ENCODE measurements around the gene STK10. TPM values are rescaled to one million over a fixed set of nuclear protein-coding genes. Genes with fewer than 3 reads are reported as not detected.

The STK10 gene
- total RNA-seq, 3 donors from 2014 or later: 22.7 to 36.3 (median 29.9) TPM

DNA sequence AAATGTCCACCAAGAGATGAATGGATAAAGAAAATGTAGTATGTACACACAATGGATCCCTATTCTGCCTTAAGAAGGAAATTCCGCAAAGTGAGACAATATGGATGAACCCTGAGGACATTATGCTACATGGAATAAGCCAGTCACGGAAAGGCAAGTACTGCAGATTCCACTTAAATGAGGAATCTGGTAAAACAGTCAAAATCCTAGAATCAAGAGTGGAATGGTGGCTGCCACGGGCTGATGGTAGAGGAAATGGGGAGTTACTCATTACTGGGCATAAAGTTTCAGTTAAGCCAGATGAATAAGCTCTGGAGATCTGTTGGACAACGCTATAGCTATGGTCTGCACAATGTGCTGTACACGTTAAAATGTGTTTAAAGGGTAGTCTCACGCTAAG lies 47.2 kb downstream of the STK10 start:
- Histone ChIP-seq H3K4me3 (no peak overlapping the region), H3K4me1 (ENCODE audit: low read depth) (no peaks in the 10 kb centered on the region), H3K9me3 (no peaks in the 10 kb centered on the region), H3K36me3 (ENCODE audit: low read depth) (no peaks in the 10 kb centered on the region)
- no peak for DNase-seq
- TF ChIP-seq, protein P1, sequence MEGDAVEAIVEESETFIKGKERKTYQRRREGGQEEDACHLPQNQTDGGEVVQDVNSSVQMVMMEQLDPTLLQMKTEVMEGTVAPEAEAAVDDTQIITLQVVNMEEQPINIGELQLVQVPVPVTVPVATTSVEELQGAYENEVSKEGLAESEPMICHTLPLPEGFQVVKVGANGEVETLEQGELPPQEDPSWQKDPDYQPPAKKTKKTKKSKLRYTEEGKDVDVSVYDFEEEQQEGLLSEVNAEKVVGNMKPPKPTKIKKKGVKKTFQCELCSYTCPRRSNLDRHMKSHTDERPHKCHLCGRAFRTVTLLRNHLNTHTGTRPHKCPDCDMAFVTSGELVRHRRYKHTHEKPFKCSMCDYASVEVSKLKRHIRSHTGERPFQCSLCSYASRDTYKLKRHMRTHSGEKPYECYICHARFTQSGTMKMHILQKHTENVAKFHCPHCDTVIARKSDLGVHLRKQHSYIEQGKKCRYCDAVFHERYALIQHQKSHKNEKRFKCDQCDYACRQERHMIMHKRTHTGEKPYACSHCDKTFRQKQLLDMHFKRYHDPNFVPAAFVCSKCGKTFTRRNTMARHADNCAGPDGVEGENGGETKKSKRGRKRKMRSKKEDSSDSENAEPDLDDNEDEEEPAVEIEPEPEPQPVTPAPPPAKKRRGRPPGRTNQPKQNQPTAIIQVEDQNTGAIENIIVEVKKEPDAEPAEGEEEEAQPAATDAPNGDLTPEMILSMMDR (IDR thresholded peaks at IDR 0.05): no peak
- no peak for ATAC-seq
- intact Hi-C loops (cut with DNase I, micrococcal nuclease): no loop called here

DNA sequence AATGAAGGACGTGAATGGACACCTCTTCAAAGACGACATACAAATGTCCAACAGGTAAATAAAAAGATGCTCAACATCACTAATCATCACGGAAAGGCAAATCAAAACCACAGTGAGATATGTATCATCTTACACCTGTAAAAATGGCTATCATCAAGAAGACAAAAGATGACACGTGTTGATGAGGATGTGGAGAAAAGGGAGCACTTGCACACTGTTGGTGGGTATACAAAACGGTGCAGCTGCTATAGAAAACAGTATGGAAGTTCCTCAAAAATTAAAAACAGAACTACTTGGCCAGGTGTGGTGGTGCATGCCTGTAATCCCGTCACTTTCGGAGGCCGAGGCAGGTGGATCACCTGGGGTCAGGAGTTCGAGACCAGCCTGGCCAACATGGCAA lies 47.9 kb downstream of the STK10 start:
- no peak for DNase-seq
- Histone ChIP-seq H3K9me3 (no peaks in the 10 kb centered on the region), H3K4me3 (no peak overlapping the region), H3K36me3 (ENCODE audit: low read depth) (no peaks in the 10 kb centered on the region), H3K4me1 (ENCODE audit: low read depth) (no peaks in the 10 kb centered on the region)
- intact Hi-C loops (cut with DNase I, micrococcal nuclease): no loop called here
- TF ChIP-seq, protein P1 (IDR thresholded peaks at IDR 0.05): no peak
- ATAC-seq: no peak

DNA sequence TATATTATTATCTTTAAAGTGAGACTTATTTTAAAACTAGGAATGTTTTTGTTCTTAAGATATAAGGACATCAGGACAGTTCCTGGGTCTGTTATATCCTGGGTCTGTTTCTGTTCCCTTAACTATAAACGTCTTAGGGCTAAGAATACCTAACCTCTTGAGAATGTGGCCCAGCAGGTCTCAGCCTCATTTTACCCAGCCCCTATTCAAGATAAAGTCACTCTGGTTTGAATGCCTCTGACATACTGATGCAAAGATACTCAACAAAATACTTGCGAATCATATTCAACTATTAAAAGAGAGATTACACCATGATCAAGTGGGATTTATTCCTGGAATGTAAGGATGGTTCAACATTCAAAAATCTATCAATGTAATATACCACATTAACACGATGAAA lies 51.0 kb downstream of the STK10 start:
- Histone ChIP-seq H3K9me3 (no peaks in the 10 kb centered on the region), H3K4me1 (ENCODE audit: low read depth) (no peaks in the 10 kb centered on the region), H3K4me3 (no peak overlapping the region), H3K36me3 (ENCODE audit: low read depth) (no peaks in the 10 kb centered on the region)
- ATAC-seq (no peak), DNase-seq (no peak)
- TF ChIP-seq, protein P1 (IDR thresholded peaks at IDR 0.05): no peak
- intact Hi-C loops (cut with DNase I, micrococcal nuclease): no loop called here

DNA sequence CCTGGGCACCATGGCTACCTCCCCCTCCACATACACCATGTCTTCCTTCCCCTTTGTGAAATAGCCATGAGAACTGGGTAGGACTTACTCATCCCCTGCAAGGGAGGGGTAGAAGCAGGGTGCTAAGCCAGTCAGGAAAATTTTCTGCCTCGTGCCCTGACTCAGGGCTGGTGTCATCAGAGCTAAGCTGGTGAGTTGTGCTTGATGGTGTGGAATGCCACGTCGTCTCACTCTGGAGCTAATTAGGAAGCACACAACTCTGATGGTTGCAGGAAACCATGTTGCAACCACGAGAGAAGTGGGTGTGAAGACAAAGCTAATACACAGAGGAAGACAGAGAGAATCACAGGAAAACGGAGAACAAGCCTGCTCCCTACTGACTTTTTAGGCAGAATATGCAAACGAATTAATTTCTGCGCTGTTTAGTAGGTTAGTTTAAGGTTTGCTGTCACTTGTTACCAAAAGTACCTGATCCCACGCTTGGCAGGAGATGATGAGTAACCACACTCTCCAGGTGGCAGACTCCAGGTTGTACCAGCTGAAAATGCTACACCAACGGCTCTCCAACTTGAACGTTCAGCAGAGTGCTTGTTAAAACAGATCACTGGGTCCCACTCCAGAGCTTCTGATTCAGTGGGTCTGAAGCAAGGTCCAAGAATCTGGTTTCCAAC lies 54.5 kb downstream of the STK10 start:
- H3K9me3 ChIP-seq: no peaks in the 10 kb centered on the region
- no peaks in the 10 kb centered on the region for H3K36me3 ChIP-seq (ENCODE audit: low read depth)
- ATAC-seq: peak; percentile 70
- no peak for DNase-seq
- no peaks in the 10 kb centered on the region for H3K4me1 ChIP-seq (ENCODE audit: low read depth)
- intact Hi-C loops (cut with DNase I, micrococcal nuclease): no loop called here
- TF ChIP-seq, protein P1 (IDR thresholded peaks at IDR 0.05): no peak
- no peak overlapping the region for H3K4me3 ChIP-seq

DNA sequence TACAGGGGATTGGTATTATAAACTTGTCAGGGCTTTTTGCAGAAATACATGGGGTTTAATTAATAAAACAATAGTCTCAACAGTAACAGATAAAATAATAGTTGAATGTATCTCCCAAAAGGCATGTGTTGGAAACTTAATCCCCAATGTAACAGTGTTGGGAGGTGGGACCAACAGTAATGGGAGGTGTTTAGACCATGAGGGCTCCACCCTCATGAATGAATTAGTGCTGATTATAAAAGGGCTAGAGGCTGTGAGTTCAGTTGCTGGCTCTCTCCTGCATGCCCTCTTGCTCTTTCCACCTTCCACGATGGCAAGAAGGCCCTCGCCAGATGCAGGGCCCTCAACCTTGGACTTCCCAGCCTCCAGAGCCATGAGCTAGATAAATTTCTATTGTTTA lies 56.3 kb downstream of the STK10 start:
- no peaks in the 10 kb centered on the region for H3K36me3 ChIP-seq (ENCODE audit: low read depth)
- no peaks in the 10 kb centered on the region for H3K9me3 ChIP-seq
- no peak for DNase-seq
- H3K4me1 ChIP-seq (ENCODE audit: low read depth): no peaks in the 10 kb centered on the region
- TF ChIP-seq, protein P1 (IDR thresholded peaks at IDR 0.05): no peak
- ATAC-seq: no peak
- H3K4me3 ChIP-seq: no peak overlapping the region
- intact Hi-C loops (cut with DNase I, micrococcal nuclease): no loop called here

All from mucosa of descending colon (tissue), 3 donors.